ENCODE data around the gene PRG3. TPM values are rescaled to one million over a fixed set of nuclear protein-coding genes. Genes with fewer than 3 reads are reported as not detected.

Gene PRG3
- total and polyA plus RNA-seq, 4 donors = 0.55 to 1.1 TPM; not detected in 2

GRCh38 chr11:57391539-57391938, 10.6 kb upstream of the PRG3 start:
- H3K27ac ChIP-seq (ENCODE audit: low read depth, low read length) = no peak overlapping the region
- no peak for DNase-seq (ENCODE audit: low read depth in 4 of 6, low spot score in 6 of 6)
- peaks cover 6% of the 10 kb centered on the region for H3K4me1 ChIP-seq (ENCODE audit: control insufficient read depth, insufficient read depth, low read length)
- no peaks in the 10 kb centered on the region for H3K9me3 ChIP-seq (ENCODE audit: control insufficient read depth, insufficient read depth, low read length)
- no peaks in the 10 kb centered on the region for H3K36me3 ChIP-seq (ENCODE audit: control insufficient read depth, insufficient read depth, low read length)
- no peak overlapping the region for H3K4me3 ChIP-seq (ENCODE audit: low read depth, low read length)
- no peaks in the 10 kb centered on the region for H3K27me3 ChIP-seq (ENCODE audit: control insufficient read depth, insufficient read depth, low read length)
- WGBS (ENCODE audit: insufficient coverage) = 80% methylated on average over 1 of the region's 2 CpGs

GRCh38 chr11:57391111-57391510, 10.2 kb upstream of the PRG3 start:
- 100% methylated on average over 1 of the region's 3 CpGs for WGBS (ENCODE audit: insufficient coverage)
- Histone ChIP-seq H3K4me3 (ENCODE audit: low read depth, low read length) (no peak overlapping the region), H3K4me1 (ENCODE audit: control insufficient read depth, insufficient read depth, low read length) (peaks cover 6% of the 10 kb centered on the region), H3K27ac (ENCODE audit: low read depth, low read length) (no peak overlapping the region), H3K27me3 (ENCODE audit: control insufficient read depth, insufficient read depth, low read length) (no peaks in the 10 kb centered on the region), H3K9me3 (ENCODE audit: control insufficient read depth, insufficient read depth, low read length) (no peaks in the 10 kb centered on the region), H3K36me3 (ENCODE audit: control insufficient read depth, insufficient read depth, low read length) (no peaks in the 10 kb centered on the region)
- no peak for DNase-seq (ENCODE audit: low read depth in 4 of 6, low spot score in 6 of 6)

GRCh38 chr11:57390535-57390934, 9.6 kb upstream of the PRG3 start, which contains the start of gene PRG2:
TSS of gene PRG2 (minus strand) at chr11:57390650. CDS start at chr11:57389944, 706 bp downstream.
- H3K4me1 ChIP-seq (ENCODE audit: control insufficient read depth, insufficient read depth, low read length) = peaks cover 6% of the 10 kb centered on the region
- no peaks in the 10 kb centered on the region for H3K9me3 ChIP-seq (ENCODE audit: control insufficient read depth, insufficient read depth, low read length)
- H3K4me3 ChIP-seq (ENCODE audit: low read depth, low read length) = no peak within 1 kb of the TSS
- no peaks in the 10 kb centered on the region for H3K27me3 ChIP-seq (ENCODE audit: control insufficient read depth, insufficient read depth, low read length)
- H3K27ac ChIP-seq (ENCODE audit: low read depth, low read length) = no peak within 1 kb of the TSS
- WGBS (ENCODE audit: insufficient coverage) = 75% methylated on average over 2 of the region's 2 CpGs
- no peaks in the 10 kb centered on the region for H3K36me3 ChIP-seq (ENCODE audit: control insufficient read depth, insufficient read depth, low read length)
- DNase-seq (ENCODE audit: low read depth in 4 of 6, low spot score in 6 of 6) = no peak

GRCh38 chr11:57387289-57388030, 6.5 kb upstream of the PRG3 start:
- Histone ChIP-seq H3K4me3 (ENCODE audit: low read depth, low read length) (no peak overlapping the region), H3K9me3 (ENCODE audit: control insufficient read depth, insufficient read depth, low read length) (no peaks in the 10 kb centered on the region), H3K36me3 (ENCODE audit: control insufficient read depth, insufficient read depth, low read length) (no peaks in the 10 kb centered on the region), H3K4me1 (ENCODE audit: control insufficient read depth, insufficient read depth, low read length) (peaks cover 6% of the 10 kb centered on the region), H3K27ac (ENCODE audit: low read depth, low read length) (no peak overlapping the region), H3K27me3 (ENCODE audit: control insufficient read depth, insufficient read depth, low read length) (no peaks in the 10 kb centered on the region)
- WGBS (ENCODE audit: insufficient coverage) = 61% methylated on average over 12 of the region's 16 CpGs
- DNase-seq (ENCODE audit: low read depth in 4 of 6, low spot score in 6 of 6) = peak in 1 of 6 donors; percentile 54

GRCh38 chr11:57386178-57386940, 5.4 kb upstream of the PRG3 start:
- no peaks in the 10 kb centered on the region for H3K27me3 ChIP-seq (ENCODE audit: control insufficient read depth, insufficient read depth, low read length)
- peaks cover 6% of the 10 kb centered on the region for H3K4me1 ChIP-seq (ENCODE audit: control insufficient read depth, insufficient read depth, low read length)
- H3K36me3 ChIP-seq (ENCODE audit: control insufficient read depth, insufficient read depth, low read length) = no peaks in the 10 kb centered on the region
- H3K27ac ChIP-seq (ENCODE audit: low read depth, low read length) = no peak overlapping the region
- peak in 1 of 6 donors; percentile 3 for DNase-seq (ENCODE audit: low read depth in 4 of 6, low spot score in 6 of 6)
- 67% methylated on average over 3 of the region's 5 CpGs for WGBS (ENCODE audit: insufficient coverage)
- H3K4me3 ChIP-seq (ENCODE audit: low read depth, low read length) = no peak overlapping the region
- no peaks in the 10 kb centered on the region for H3K9me3 ChIP-seq (ENCODE audit: control insufficient read depth, insufficient read depth, low read length)

- WGBS (ENCODE audit: insufficient coverage) = 51% methylated on average over 3 of the region's 10 CpGs
- Histone ChIP-seq H3K36me3 (ENCODE audit: control insufficient read depth, insufficient read depth, low read length) (no peaks in the 10 kb centered on the region), H3K27me3 (ENCODE audit: control insufficient read depth, insufficient read depth, low read length) (peaks cover 3% of the 10 kb centered on the region), H3K4me1 (ENCODE audit: control insufficient read depth, insufficient read depth, low read length) (peaks cover 4% of the 10 kb centered on the region), H3K4me3 (ENCODE audit: low read depth, low read length) (no peak overlapping the region), H3K9me3 (ENCODE audit: control insufficient read depth, insufficient read depth, low read length) (no peaks in the 10 kb centered on the region), H3K27ac (ENCODE audit: low read depth, low read length) (no peak overlapping the region)
- DNase-seq (ENCODE audit: low read depth in 4 of 6, low spot score in 6 of 6) = no peak
These were observed 1.2 kb downstream of the PRG3 start for GRCh38 chr11:57379732-57380131.

GRCh38 chr11:57378186-57378585, 2.8 kb downstream of the PRG3 start:
- peaks cover 4% of the 10 kb centered on the region for H3K4me1 ChIP-seq (ENCODE audit: control insufficient read depth, insufficient read depth, low read length)
- no peaks in the 10 kb centered on the region for H3K9me3 ChIP-seq (ENCODE audit: control insufficient read depth, insufficient read depth, low read length)
- no peak overlapping the region for H3K27ac ChIP-seq (ENCODE audit: low read depth, low read length)
- no peak overlapping the region for H3K4me3 ChIP-seq (ENCODE audit: low read depth, low read length)
- H3K27me3 ChIP-seq (ENCODE audit: control insufficient read depth, insufficient read depth, low read length) = peaks cover 3% of the 10 kb centered on the region
- H3K36me3 ChIP-seq (ENCODE audit: control insufficient read depth, insufficient read depth, low read length) = no peaks in the 10 kb centered on the region
- DNase-seq (ENCODE audit: low read depth in 4 of 6, low spot score in 6 of 6) = no peak

- H3K36me3 ChIP-seq (ENCODE audit: control insufficient read depth, insufficient read depth, low read length) = no peaks in the 10 kb centered on the region
- peaks cover 4% of the 10 kb centered on the region for H3K4me1 ChIP-seq (ENCODE audit: control insufficient read depth, insufficient read depth, low read length)
- H3K4me3 ChIP-seq (ENCODE audit: low read depth, low read length) = no peak overlapping the region
- no peaks in the 10 kb centered on the region for H3K9me3 ChIP-seq (ENCODE audit: control insufficient read depth, insufficient read depth, low read length)
- peaks cover 3% of the 10 kb centered on the region for H3K27me3 ChIP-seq (ENCODE audit: control insufficient read depth, insufficient read depth, low read length)
- DNase-seq (ENCODE audit: low read depth in 4 of 6, low spot score in 6 of 6) = peak in 1 of 6 donors; percentile 6
- 61% methylated on average over 5 of the region's 5 CpGs for WGBS (ENCODE audit: insufficient coverage)
- no peak overlapping the region for H3K27ac ChIP-seq (ENCODE audit: low read depth, low read length)
These were observed 3.8 kb downstream of the PRG3 start for GRCh38 chr11:57377107-57377506.

- H3K9me3 ChIP-seq (ENCODE audit: control insufficient read depth, insufficient read depth, low read length) = no peaks in the 10 kb centered on the region
- no peak overlapping the region for H3K27ac ChIP-seq (ENCODE audit: low read depth, low read length)
- H3K4me1 ChIP-seq (ENCODE audit: control insufficient read depth, insufficient read depth, low read length) = peaks cover 4% of the 10 kb centered on the region
- H3K27me3 ChIP-seq (ENCODE audit: control insufficient read depth, insufficient read depth, low read length) = peaks cover 3% of the 10 kb centered on the region
- H3K4me3 ChIP-seq (ENCODE audit: low read depth, low read length) = no peak overlapping the region
- WGBS (ENCODE audit: insufficient coverage) = 53% methylated on average over 20 of the region's 26 CpGs
- DNase-seq (ENCODE audit: low read depth in 4 of 6, low spot score in 6 of 6) = peak in 1 of 6 donors; percentile 29
- H3K36me3 ChIP-seq (ENCODE audit: control insufficient read depth, insufficient read depth, low read length) = no peaks in the 10 kb centered on the region
These were observed 4.6 kb downstream of the PRG3 start for GRCh38 chr11:57376095-57377090.

All from spinal cord (tissue), 10 donors.